Measurements from ENCODE around the gene CHRNA4.

DNA sequence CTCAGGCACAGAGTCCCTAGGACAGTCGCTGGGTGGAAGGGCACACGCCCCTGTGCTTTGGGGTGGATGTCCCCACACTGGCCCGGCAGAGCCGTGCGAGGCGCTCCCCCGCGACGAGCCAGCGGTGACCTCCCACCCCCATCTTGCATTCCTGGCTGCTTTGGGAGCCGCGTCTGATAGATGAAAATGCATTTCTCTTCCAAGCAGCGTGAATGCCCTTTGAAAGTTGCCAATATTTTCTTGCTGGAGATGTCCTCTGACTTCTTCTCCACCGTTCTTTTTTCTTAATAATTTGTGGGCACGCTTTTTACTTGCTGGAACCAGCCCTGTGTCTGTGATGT, 38.2 kb downstream of the CHRNA4 start:
- TF ChIP-seq, protein P1, sequence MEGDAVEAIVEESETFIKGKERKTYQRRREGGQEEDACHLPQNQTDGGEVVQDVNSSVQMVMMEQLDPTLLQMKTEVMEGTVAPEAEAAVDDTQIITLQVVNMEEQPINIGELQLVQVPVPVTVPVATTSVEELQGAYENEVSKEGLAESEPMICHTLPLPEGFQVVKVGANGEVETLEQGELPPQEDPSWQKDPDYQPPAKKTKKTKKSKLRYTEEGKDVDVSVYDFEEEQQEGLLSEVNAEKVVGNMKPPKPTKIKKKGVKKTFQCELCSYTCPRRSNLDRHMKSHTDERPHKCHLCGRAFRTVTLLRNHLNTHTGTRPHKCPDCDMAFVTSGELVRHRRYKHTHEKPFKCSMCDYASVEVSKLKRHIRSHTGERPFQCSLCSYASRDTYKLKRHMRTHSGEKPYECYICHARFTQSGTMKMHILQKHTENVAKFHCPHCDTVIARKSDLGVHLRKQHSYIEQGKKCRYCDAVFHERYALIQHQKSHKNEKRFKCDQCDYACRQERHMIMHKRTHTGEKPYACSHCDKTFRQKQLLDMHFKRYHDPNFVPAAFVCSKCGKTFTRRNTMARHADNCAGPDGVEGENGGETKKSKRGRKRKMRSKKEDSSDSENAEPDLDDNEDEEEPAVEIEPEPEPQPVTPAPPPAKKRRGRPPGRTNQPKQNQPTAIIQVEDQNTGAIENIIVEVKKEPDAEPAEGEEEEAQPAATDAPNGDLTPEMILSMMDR (optimal IDR thresholded peaks at IDR 0.05 in 1 of 3, IDR thresholded peaks at IDR 0.05 in 1 of 3, conservative IDR thresholded peaks at IDR 0.05 in 1 of 3; ENCODE audit: extremely low read depth in 1 of 3, insufficient read depth in 2 of 3, low read length in 3 of 3) = no peak
- TF ChIP-seq EZH2 (IDR thresholded peaks at IDR 0.05; ENCODE audit: low read length) = no peak
